SK-N-SH treated with all-trans-retinoic acid at 6 μM for 48 hours (cell line): Measurements from ENCODE around the gene PRPH2.
"Not testable (repeated sequence)": the region's sequence is repeated elsewhere in the genome, so short reads cannot be mapped to it uniquely, and the experiment has no call there.

Experiments used
- ATAC-seq: fragments of 200-7000 bp; cut with Tn5 transposase; 3 replicates; pipeline ENCODE4 v1.9.1; 2020; ENCODE audit warnings: mild to moderate bottlenecking, moderate library complexity
- ARNTL ChIP-seq: fragments of 450-650 bp; formaldehyde crosslinking; IDR thresholded peaks from 2 replicates; pipeline ENCODE4 v1.5.0; 2020; ENCODE audit warnings: low read depth, mild to moderate bottlenecking, moderate library complexity, borderline replicate concordance
- CSDC2 ChIP-seq: fragments of 250-450 bp; sonication (Bioruptor Pico); IDR thresholded peaks from 2 replicates; pipeline ENCODE4 v1.5.0; 2020; ENCODE audit warnings: mild to moderate bottlenecking, moderate library complexity
- ESRRG ChIP-seq: fragments of 250-450 bp; sonication (Bioruptor Pico); IDR thresholded peaks from 2 replicates; pipeline ENCODE4 v1.6.1; 2021; ENCODE audit warnings: mild to moderate bottlenecking
- GLIS3 ChIP-seq: fragments of 250-450 bp; sonication (Bioruptor Pico); IDR thresholded peaks from 2 replicates; pipeline ENCODE4 v1.5.0; 2020; ENCODE audit warnings: mild to moderate bottlenecking, moderate library complexity
- OSR1 ChIP-seq: fragments of 250-450 bp; sonication (Bioruptor Pico); IDR thresholded peaks from 2 replicates; pipeline ENCODE4 v1.8.0; 2022; ENCODE audit warnings: moderate library complexity, mild to moderate bottlenecking, inconsistent platforms
- PPARA ChIP-seq: fragments of 250-450 bp; sonication (Bioruptor Pico); IDR thresholded peaks from 2 replicates; pipeline ENCODE4 v1.5.0; 2020; ENCODE audit warnings: mild to moderate bottlenecking, borderline replicate concordance
- SNAI2 ChIP-seq: fragments of 250-450 bp; sonication (Bioruptor Pico); IDR thresholded peaks from 2 replicates; pipeline ENCODE4 v1.5.0; 2020; ENCODE audit warnings: mild to moderate bottlenecking, moderate library complexity
- ZC3H10 ChIP-seq: fragments of 250-450 bp; sonication (Bioruptor Pico); IDR thresholded peaks from 2 replicates; pipeline ENCODE4 v1.5.1; 2021; ENCODE audit warnings: mild to moderate bottlenecking, moderate library complexity
- ZFP3 ChIP-seq: fragments of 250-450 bp; sonication (Bioruptor Pico); IDR thresholded peaks from 2 replicates; pipeline ENCODE4 v1.5.0; 2020; ENCODE audit warnings: mild to moderate bottlenecking, moderate library complexity
- ZFP30 ChIP-seq: fragments of 450-650 bp; formaldehyde crosslinking; IDR thresholded peaks from 2 replicates; pipeline ENCODE4 v1.5.0; 2022; ENCODE audit warnings: mild to moderate bottlenecking, moderate library complexity
- ZNF565 ChIP-seq: fragments of 450-650 bp; formaldehyde crosslinking; conservative IDR thresholded peaks from 2 replicates; pipeline ENCODE4 v1.5.0; 2020; ENCODE audit warnings: low read depth, mild to moderate bottlenecking, moderate library complexity
- ZNF70 ChIP-seq: fragments of 450-650 bp; formaldehyde crosslinking; IDR thresholded peaks from 2 replicates; pipeline ENCODE4 v1.5.0; 2020; ENCODE audit warnings: mild to moderate bottlenecking, moderate library complexity
- ZNF8 ChIP-seq: fragments of 450-650 bp; formaldehyde crosslinking; IDR thresholded peaks from 2 replicates; pipeline ENCODE4 v1.5.0; 2020; ENCODE audit warnings: mild to moderate bottlenecking, moderate library complexity
- TF ChIP-seq, protein P1 (sequence below): fragments of 250-450 bp; sonication (Bioruptor Pico); IDR thresholded peaks from 2 replicates; pipeline ENCODE4 v1.5.0; 2020; ENCODE audit warnings: mild to moderate bottlenecking, moderate library complexity
- TF ChIP-seq, protein P2 (sequence below): fragments of 250-450 bp; sonication (Bioruptor Pico); IDR thresholded peaks from 2 replicates; pipeline ENCODE4 v1.5.1; 2021; ENCODE audit warnings: mild to moderate bottlenecking, moderate library complexity
- TF ChIP-seq, protein P3 (sequence below): fragments of 250-450 bp; sonication (Bioruptor Pico); IDR thresholded peaks from 2 replicates; pipeline ENCODE4 v1.8.0; 2021; ENCODE audit warnings: low read depth, mild to moderate bottlenecking, moderate library complexity, borderline replicate concordance
- TF ChIP-seq, protein P4 (sequence below): fragments of 250-450 bp; sonication (Bioruptor Pico); IDR thresholded peaks from 2 replicates; pipeline ENCODE4 v1.5.1; 2020; ENCODE audit warnings: low read depth, mild to moderate bottlenecking, moderate library complexity
- TF ChIP-seq, protein P5 (sequence below): fragments of 250-450 bp; sonication (Bioruptor Pico); IDR thresholded peaks from 2 replicates; pipeline ENCODE4 v1.8.0; 2020; ENCODE audit warnings: mild to moderate bottlenecking, moderate library complexity, borderline replicate concordance

Gene PRPH2

DNA sequence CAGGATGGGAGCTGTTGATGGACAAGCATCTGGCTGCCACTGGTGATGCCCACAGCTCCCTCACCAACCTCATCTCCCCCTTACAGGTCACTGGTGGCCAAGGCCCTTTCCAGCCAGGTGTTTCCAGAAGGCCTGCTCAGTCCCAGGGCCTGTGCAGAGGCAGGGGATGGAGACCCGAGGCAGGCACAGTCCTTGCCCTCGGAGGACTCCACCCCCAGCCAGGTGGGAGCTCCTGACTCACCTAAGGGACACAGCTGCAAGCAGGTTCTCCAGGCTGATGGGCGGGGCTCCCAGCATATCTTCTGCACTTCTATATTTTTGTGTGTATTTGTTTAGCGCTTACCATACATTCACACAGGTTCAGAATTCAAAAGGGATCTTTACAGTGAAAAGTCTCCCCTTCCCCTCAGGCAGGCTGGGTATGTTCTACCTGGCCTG is 17.4 kb downstream of the PRPH2 start (continued):
- TF ChIP-seq, protein P1, sequence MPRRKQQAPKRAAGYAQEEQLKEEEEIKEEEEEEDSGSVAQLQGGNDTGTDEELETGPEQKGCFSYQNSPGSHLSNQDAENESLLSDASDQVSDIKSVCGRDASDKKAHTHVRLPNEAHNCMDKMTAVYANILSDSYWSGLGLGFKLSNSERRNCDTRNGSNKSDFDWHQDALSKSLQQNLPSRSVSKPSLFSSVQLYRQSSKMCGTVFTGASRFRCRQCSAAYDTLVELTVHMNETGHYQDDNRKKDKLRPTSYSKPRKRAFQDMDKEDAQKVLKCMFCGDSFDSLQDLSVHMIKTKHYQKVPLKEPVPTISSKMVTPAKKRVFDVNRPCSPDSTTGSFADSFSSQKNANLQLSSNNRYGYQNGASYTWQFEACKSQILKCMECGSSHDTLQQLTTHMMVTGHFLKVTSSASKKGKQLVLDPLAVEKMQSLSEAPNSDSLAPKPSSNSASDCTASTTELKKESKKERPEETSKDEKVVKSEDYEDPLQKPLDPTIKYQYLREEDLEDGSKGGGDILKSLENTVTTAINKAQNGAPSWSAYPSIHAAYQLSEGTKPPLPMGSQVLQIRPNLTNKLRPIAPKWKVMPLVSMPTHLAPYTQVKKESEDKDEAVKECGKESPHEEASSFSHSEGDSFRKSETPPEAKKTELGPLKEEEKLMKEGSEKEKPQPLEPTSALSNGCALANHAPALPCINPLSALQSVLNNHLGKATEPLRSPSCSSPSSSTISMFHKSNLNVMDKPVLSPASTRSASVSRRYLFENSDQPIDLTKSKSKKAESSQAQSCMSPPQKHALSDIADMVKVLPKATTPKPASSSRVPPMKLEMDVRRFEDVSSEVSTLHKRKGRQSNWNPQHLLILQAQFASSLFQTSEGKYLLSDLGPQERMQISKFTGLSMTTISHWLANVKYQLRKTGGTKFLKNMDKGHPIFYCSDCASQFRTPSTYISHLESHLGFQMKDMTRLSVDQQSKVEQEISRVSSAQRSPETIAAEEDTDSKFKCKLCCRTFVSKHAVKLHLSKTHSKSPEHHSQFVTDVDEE: no peak
- no peak for TF ChIP-seq GLIS3 (CRISPR knock-in tag)
- no peak for TF ChIP-seq PPARA
- no peak for TF ChIP-seq CSDC2 (CRISPR knock-in tag)
- TF ChIP-seq, protein P2, sequence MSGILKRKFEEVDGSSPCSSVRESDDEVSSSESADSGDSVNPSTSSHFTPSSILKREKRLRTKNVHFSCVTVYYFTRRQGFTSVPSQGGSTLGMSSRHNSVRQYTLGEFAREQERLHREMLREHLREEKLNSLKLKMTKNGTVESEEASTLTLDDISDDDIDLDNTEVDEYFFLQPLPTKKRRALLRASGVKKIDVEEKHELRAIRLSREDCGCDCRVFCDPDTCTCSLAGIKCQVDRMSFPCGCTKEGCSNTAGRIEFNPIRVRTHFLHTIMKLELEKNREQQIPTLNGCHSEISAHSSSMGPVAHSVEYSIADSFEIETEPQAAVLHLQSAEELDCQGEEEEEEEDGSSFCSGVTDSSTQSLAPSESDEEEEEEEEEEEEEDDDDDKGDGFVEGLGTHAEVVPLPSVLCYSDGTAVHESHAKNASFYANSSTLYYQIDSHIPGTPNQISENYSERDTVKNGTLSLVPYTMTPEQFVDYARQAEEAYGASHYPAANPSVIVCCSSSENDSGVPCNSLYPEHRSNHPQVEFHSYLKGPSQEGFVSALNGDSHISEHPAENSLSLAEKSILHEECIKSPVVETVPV: no peak

DNA sequence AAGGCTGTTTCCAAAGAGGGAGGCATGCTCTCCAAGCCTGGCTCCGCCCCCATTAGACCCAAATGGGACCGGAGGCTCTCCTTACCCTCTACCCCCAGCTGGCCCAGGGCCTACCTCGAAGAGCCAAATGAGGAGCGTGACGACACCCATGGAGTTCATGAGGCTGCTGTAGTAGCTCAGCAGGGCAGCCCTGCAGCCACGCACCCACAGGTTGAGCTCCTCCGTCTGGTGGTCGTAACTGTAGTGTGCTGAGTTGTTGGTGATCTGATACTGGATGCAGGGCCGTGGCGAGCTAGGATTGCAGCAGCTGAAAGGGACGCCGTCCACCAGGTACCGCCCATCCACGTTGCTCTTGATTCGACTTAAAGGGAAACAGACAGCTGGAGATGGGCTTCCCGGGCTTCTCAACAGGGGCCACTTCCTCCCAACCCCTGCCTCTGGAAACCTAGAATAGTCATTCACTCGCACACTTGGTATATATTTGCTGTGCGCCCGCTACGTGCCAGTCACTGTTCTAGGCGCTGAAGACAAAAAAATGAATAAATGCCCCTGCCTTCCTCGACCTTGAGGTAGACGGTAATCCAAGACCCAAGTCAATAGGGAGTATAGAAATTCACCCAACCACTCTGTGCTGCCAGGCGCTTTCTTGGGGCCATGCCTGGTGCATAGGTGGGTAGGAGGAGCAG is 18.0 kb downstream of the PRPH2 start:
- TF ChIP-seq, protein P3, sequence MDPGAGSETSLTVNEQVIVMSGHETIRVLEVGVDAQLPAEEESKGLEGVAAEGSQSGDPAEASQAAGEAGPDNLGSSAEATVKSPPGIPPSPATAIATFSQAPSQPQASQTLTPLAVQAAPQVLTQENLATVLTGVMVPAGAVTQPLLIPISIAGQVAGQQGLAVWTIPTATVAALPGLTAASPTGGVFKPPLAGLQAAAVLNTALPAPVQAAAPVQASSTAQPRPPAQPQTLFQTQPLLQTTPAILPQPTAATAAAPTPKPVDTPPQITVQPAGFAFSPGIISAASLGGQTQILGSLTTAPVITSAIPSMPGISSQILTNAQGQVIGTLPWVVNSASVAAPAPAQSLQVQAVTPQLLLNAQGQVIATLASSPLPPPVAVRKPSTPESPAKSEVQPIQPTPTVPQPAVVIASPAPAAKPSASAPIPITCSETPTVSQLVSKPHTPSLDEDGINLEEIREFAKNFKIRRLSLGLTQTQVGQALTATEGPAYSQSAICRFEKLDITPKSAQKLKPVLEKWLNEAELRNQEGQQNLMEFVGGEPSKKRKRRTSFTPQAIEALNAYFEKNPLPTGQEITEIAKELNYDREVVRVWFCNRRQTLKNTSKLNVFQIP (CRISPR knock-in tag): no peak
- TF ChIP-seq, protein P2: no peak
- TF ChIP-seq ZNF8 (CRISPR knock-in tag) (no peak), SNAI2 (CRISPR knock-in tag) (no peak), ESRRG (CRISPR knock-in tag) (no peak), CSDC2 (CRISPR knock-in tag) (no peak), OSR1 (CRISPR knock-in tag) (no peak), ZFP30 (CRISPR knock-in tag) (no peak), ARNTL (CRISPR knock-in tag) (no peak), ZNF565 (CRISPR knock-in tag) (no peak), PPARA (no peak), ZFP3 (CRISPR knock-in tag) (no peak), ZC3H10 (CRISPR knock-in tag) (no peak), ZNF70 (CRISPR knock-in tag) (no peak)
- TF ChIP-seq, protein P4, sequence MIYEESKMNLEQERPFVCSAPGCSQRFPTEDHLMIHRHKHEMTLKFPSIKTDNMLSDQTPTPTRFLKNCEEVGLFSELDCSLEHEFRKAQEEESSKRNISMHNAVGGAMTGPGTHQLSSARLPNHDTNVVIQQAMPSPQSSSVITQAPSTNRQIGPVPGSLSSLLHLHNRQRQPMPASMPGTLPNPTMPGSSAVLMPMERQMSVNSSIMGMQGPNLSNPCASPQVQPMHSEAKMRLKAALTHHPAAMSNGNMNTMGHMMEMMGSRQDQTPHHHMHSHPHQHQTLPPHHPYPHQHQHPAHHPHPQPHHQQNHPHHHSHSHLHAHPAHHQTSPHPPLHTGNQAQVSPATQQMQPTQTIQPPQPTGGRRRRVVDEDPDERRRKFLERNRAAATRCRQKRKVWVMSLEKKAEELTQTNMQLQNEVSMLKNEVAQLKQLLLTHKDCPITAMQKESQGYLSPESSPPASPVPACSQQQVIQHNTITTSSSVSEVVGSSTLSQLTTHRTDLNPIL: no peak
- TF ChIP-seq, protein P5, sequence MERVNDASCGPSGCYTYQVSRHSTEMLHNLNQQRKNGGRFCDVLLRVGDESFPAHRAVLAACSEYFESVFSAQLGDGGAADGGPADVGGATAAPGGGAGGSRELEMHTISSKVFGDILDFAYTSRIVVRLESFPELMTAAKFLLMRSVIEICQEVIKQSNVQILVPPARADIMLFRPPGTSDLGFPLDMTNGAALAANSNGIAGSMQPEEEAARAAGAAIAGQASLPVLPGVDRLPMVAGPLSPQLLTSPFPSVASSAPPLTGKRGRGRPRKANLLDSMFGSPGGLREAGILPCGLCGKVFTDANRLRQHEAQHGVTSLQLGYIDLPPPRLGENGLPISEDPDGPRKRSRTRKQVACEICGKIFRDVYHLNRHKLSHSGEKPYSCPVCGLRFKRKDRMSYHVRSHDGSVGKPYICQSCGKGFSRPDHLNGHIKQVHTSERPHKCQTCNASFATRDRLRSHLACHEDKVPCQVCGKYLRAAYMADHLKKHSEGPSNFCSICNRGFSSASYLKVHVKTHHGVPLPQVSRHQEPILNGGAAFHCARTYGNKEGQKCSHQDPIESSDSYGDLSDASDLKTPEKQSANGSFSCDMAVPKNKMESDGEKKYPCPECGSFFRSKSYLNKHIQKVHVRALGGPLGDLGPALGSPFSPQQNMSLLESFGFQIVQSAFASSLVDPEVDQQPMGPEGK: no peak
- TF ChIP-seq, protein P1: no peak
- TF ChIP-seq, all 23 proteins: peak for 0
- ATAC-seq: no peak

DNA sequence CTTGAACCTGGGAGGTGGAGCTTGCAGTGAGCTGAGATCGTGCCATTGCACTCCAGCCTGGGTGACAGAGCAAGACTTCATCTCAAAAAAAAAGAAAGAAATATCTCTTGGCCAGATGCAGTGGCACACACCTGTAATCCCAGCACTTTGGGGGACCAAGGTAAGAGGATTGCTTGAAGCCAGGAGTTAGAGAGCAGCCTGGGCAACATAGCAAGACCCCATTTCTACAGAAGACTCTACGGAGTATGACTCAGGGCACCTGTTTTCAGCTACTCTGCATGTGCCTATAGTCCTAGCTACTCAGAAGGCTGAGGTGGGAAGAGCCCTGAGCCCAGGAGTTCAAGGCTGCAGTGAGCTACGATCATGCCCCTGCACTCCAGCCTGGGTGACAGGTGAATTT is 19.6 kb downstream of the PRPH2 start:
- ATAC-seq: not testable (repeated sequence)
